IMR-90 (cell line): ENCODE results near the gene PDGFA. TPM values are rescaled to one million over a fixed set of nuclear protein-coding genes. Genes with fewer than 3 reads are reported as not detected.

ENCODE experiments used
- ATAC-seq: fragments of 200-7000 bp; cut with Tn5 transposase; 2 replicates; pipeline ENCODE4 v1.9.1; 2020; ENCODE audit warnings: low read depth, mild to moderate bottlenecking, moderate library complexity
- BruUV-seq: library from RNA; stranded (reverse); fragments of 400-500 nt; replicated peaks from 2 replicates; lab custom pipeline; 2021; lab: Mats Ljungman, UMichigan
- CTCF ChIA-PET: fragments of 300-600 bp; formaldehyde crosslinking; extraction: SDS; loops from one replicate; lab custom pipeline; 2021; ENCODE audit warnings: antibody characterized with exemption; lab: Yijun Ruan, JAX
- POLR2A ChIA-PET: fragments of 300-600 bp; sonication (Branson Sonifier 250); formaldehyde crosslinking; loops from one replicate; lab custom pipeline; 2022; ENCODE audit warnings: antibody characterized with exemption; ENCODE audit not compliant: unreplicated experiment; lab: Charles Lee
- DNase-seq: peaks from one replicate; pipeline ENCODE4 v3.0.0; 2013
- H2AFZ ChIP-seq: replicated peaks from 2 replicates; pipeline ENCODE3; 2013; ENCODE audit warnings: low read length, mild to moderate bottlenecking; ENCODE audit not compliant: poor library complexity
- H2AK5ac ChIP-seq: 2 replicates; pipeline ENCODE4 v1.6.1; 2013; ENCODE audit warnings: low read depth, low read length, inconsistent platforms
- H2AK9ac ChIP-seq: replicated peaks from 2 replicates; pipeline ENCODE3; 2013; ENCODE audit warnings: mild to moderate bottlenecking, low read depth, low read length, moderate library complexity; ENCODE audit not compliant: poor library complexity
- H2BK120ac ChIP-seq: 2 replicates; pipeline ENCODE4 v1.6.1; 2013; ENCODE audit warnings: low read depth, low read length, inconsistent platforms
- H2BK15ac ChIP-seq: 3 replicates; pipeline ENCODE4 v1.6.1; 2013; ENCODE audit warnings: low read depth, low read length, inconsistent platforms
- H2BK20ac ChIP-seq: 2 replicates; pipeline ENCODE4 v1.6.1; 2013; ENCODE audit warnings: low read depth, mild to moderate bottlenecking, inconsistent platforms, low read length, moderate library complexity
- H2BK5ac ChIP-seq: 2 replicates; pipeline ENCODE4 v1.6.1; 2013; ENCODE audit warnings: mild to moderate bottlenecking, low read depth, low read length, inconsistent platforms; ENCODE audit not compliant: poor library complexity, severe bottlenecking
- H3K14ac ChIP-seq: replicated peaks from 2 replicates; pipeline ENCODE4 v1.6.1; 2013; ENCODE audit warnings: low read depth, low read length, inconsistent platforms
- H3K18ac ChIP-seq: 2 replicates; pipeline ENCODE4 v1.6.1; 2013; ENCODE audit warnings: low read depth, low read length, control low read depth
- H3K23ac ChIP-seq: 2 replicates; pipeline ENCODE4 v1.6.1; 2013; ENCODE audit warnings: low read depth, low read length, inconsistent platforms
- H3K27ac ChIP-seq: 2 replicates; pipeline ENCODE4 v1.5.1; 2013; ENCODE audit warnings: mild to moderate bottlenecking, control low read depth, low read length; ENCODE audit not compliant: insufficient read depth
- H3K27me3 ChIP-seq: 2 replicates; pipeline ENCODE4 v1.6.1; 2013; ENCODE audit warnings: low read length; ENCODE audit not compliant: control insufficient read depth, insufficient read depth
- H3K36me3 ChIP-seq: 2 replicates; pipeline ENCODE4 v1.6.1; 2013; ENCODE audit warnings: low read length, mixed read lengths; ENCODE audit not compliant: control insufficient read depth, insufficient read depth
- H3K4ac ChIP-seq: 2 replicates; pipeline ENCODE4 v1.6.1; 2013; ENCODE audit warnings: low read depth, low read length, inconsistent platforms
- H3K4me1 ChIP-seq: 2 replicates; pipeline ENCODE4 v1.6.1; 2013; ENCODE audit warnings: low read length, mixed read lengths; ENCODE audit not compliant: control insufficient read depth, insufficient read depth
- H3K4me2 ChIP-seq: 2 replicates; pipeline ENCODE4 v1.6.1; 2013; ENCODE audit warnings: low read depth, mild to moderate bottlenecking, control low read depth, low read length, moderate library complexity
- H3K4me3 ChIP-seq: 2 replicates; pipeline ENCODE4 v1.5.1; 2013; ENCODE audit warnings: low read depth, mild to moderate bottlenecking, control low read depth, low read length, moderate library complexity; ENCODE audit not compliant: insufficient read depth
- H3K56ac ChIP-seq: 2 replicates; pipeline ENCODE4 v1.6.1; 2013; ENCODE audit warnings: low read length, inconsistent platforms; ENCODE audit not compliant: insufficient read depth; ENCODE audit errors: extremely low read depth
- H3K79me1 ChIP-seq, 2 experiments: 2 replicates each; pipeline ENCODE4 v1.6.1; 2013; ENCODE audit warnings: low read length in 2 of 2, inconsistent platforms in 1 of 2, low read depth in 1 of 2
- H3K9ac ChIP-seq: 2 replicates; pipeline ENCODE4 v1.6.1; 2013; ENCODE audit warnings: low read depth, low read length, control low read depth
- H3K9me1 ChIP-seq: 2 replicates; pipeline ENCODE4 v1.6.1; 2013; ENCODE audit warnings: low read length, inconsistent platforms; ENCODE audit not compliant: insufficient read depth
- H3K9me3 ChIP-seq: 2 replicates; pipeline ENCODE4 v1.6.1; 2013; ENCODE audit warnings: low read length; ENCODE audit not compliant: control insufficient read depth, insufficient read depth
- H4K20me1 ChIP-seq: 2 replicates; pipeline ENCODE4 v1.6.1; 2013; ENCODE audit warnings: low read length, inconsistent platforms; ENCODE audit not compliant: insufficient read depth
- H4K5ac ChIP-seq: 2 replicates; pipeline ENCODE4 v1.6.1; 2013; ENCODE audit warnings: mild to moderate bottlenecking, low read depth, low read length, control low read depth
- H4K8ac ChIP-seq, 2 experiments: 2 replicates each; pipeline ENCODE4 v1.6.1; 2013; ENCODE audit warnings: low read depth in 2 of 2, low read length in 2 of 2, control low read depth in 1 of 2, inconsistent platforms in 1 of 2
- H4K91ac ChIP-seq: 2 replicates; pipeline ENCODE4 v1.6.1; 2013; ENCODE audit warnings: low read depth, low read length, inconsistent platforms; ENCODE audit not compliant: insufficient read depth
- CHD1 ChIP-seq: IDR thresholded peaks from 2 replicates; pipeline ENCODE4 v1.6.1; 2012; ENCODE audit warnings: low read depth, low read length, improper control_type of control experiment
- ELK1 ChIP-seq: fragments of 150-350 bp; IDR thresholded peaks from 2 replicates; pipeline ENCODE4 v1.6.1; 2016; ENCODE audit warnings: low read depth, mild to moderate bottlenecking, low read length, moderate library complexity, borderline replicate concordance
- RAD21 ChIP-seq: IDR thresholded peaks from 2 replicates; pipeline ENCODE4 v1.6.1; 2012; ENCODE audit warnings: low read length, improper control_type of control experiment
- WGBS, 2 experiments: methylation state at CpG; one replicate each; pipeline versions ENCODE4 v1.1.5 to v1.1.7; 2013; ENCODE audit warnings: missing lambda C conversion rate in 2 of 2; ENCODE audit not compliant: insufficient read length in 1 of 2; ENCODE audit errors: extremely low coverage in 2 of 2; 5-methylcytosine and 5-hydroxymethylcytosine counted together
- dilution Hi-C: fragments of 300-500 bp; cut with HindIII; formaldehyde crosslinking; loops from one replicate; pipeline ENCODE4 v1.14.3; 2018; ENCODE audit warnings: low sequenced_read_pairs; ENCODE audit not compliant: unreplicated experiment
- in situ Hi-C: fragments of 300-500 bp; cut with MboI; formaldehyde crosslinking; loops from 3 replicates; pipeline ENCODE4 v1.14.3; 2019; ENCODE audit warnings: low sequenced_read_pairs, inconsistent platforms, mixed read lengths
- intact Hi-C: fragments of 100-400 bp; cut with micrococcal nuclease; formaldehyde crosslinking; loops from 2 replicates; pipeline ENCODE4 v1.10.0; 2022
- polyA plus RNA-seq, 3 experiments: library from polyadenylated mRNA; depleted of rRNA; stranded (reverse); fragments of >200 nt; gene quantifications; 2 replicates each; pipeline ENCODE4 v1.2.3, GENCODE V29; 2012; ENCODE audit warnings: low replicate concordance in 1 of 3
- total RNA-seq: library from RNA; depleted of rRNA; stranded (reverse); fragments of >200 nt; gene quantifications from 2 replicates; pipeline ENCODE4 v1.2.3, GENCODE V29; 2012

The PDGFA gene
- total and polyA plus RNA-seq, 2 of the 4 experiments (the other 2 are of a cell fraction) = 3.3 to 3.8 TPM

- peaks cover 22% of the 10 kb centered on the region for H3K9me1 ChIP-seq
- TF ChIP-seq ELK1 (no peak), CHD1 (no peak), RAD21 (no peak)
- peaks cover 36% of the 10 kb centered on the region for H3K4me1 ChIP-seq
- CTCF ChIA-PET = interaction anchor here (0.6 kb wide), 1 partner anchor 30 kb away, joined by 3 read pairs; no protein-coding TSS in a partner anchor
- peak overlapping the region; percentile 98 for H2BK120ac ChIP-seq
- H3K27ac ChIP-seq = peak overlapping the region; percentile 77
- dilution Hi-C loops = no loop called here
- H2AK5ac ChIP-seq = peak overlapping the region; percentile 98
- BruUV-seq = no TSS peak
- H3K36me3 ChIP-seq = no peaks in the 10 kb centered on the region
- H2AFZ ChIP-seq = peak overlapping the region; percentile 87
- H2BK5ac ChIP-seq = peak overlapping the region; percentile 89
- H4K20me1 ChIP-seq = no peaks in the 10 kb centered on the region
- H2AK9ac ChIP-seq = peak overlapping the region; percentile 99
- POLR2A ChIA-PET = no interaction called here
- H3K79me1 ChIP-seq = 0 out of 4 replicates have a peak, but pooled peaks cover 0 to 6% of the 10 kb centered on the region in 2 experiments
- in situ Hi-C loops = loop anchor here (10.0 kb wide), 1 partner anchor 336 kb away; the partner anchor contains the start of gene GET4
- H3K18ac ChIP-seq = peak overlapping the region; percentile 86
- H2BK15ac ChIP-seq = peak overlapping the region; percentile 82; the same call in 2 of the 3 replicates
- WGBS, 2 experiments = 79% methylated on average over 10 of the region's 37 CpGs; no CpG with 5 or more reads in 1 of the 2 experiments
- peak overlapping the region; percentile 99 for H4K91ac ChIP-seq
- peak overlapping the region; percentile 86 to 98 for H4K8ac ChIP-seq
- ATAC-seq (no peak; the same call in 1 of the 2 replicates), DNase-seq (no peak)
- peak overlapping the region; percentile 88 for H3K23ac ChIP-seq
- 0 out of 2 replicates have a peak overlapping the region, but pooled peaks have one; percentile 36 for H3K9ac ChIP-seq
- intact Hi-C loops = loop anchor here (5.0 kb wide), 1 partner anchor 128 kb away; no protein-coding TSS in a partner anchor
- peak overlapping the region; percentile 90 for H4K5ac ChIP-seq
- H3K27me3 ChIP-seq = peaks cover 2% of the 10 kb centered on the region; the same call in 1 of the 2 replicates
- no peak overlapping the region for H3K4me2 ChIP-seq
- peak overlapping the region; percentile 86; the same call in 1 of the 2 replicates for H3K56ac ChIP-seq
- no peak overlapping the region for H3K4me3 ChIP-seq
- H2BK20ac ChIP-seq = peak overlapping the region; percentile 99
- H3K14ac ChIP-seq = peak overlapping the region; percentile 90
- H3K9me3 ChIP-seq = no peaks in the 10 kb centered on the region
- peak overlapping the region; percentile 99 for H3K4ac ChIP-seq
Measured at GRCh38 chr7:538764-539685, 19.4 kb upstream of the PDGFA start.
